Measurements from ENCODE around the gene ETV1. TPM values are rescaled to one million over a fixed set of nuclear protein-coding genes. Genes with fewer than 3 reads are reported as not detected.

The ETV1 gene
- total RNA-seq, 4 donors from 2014 or later, result 1.6 to 5.1 (median 2.0) TPM

DNA sequence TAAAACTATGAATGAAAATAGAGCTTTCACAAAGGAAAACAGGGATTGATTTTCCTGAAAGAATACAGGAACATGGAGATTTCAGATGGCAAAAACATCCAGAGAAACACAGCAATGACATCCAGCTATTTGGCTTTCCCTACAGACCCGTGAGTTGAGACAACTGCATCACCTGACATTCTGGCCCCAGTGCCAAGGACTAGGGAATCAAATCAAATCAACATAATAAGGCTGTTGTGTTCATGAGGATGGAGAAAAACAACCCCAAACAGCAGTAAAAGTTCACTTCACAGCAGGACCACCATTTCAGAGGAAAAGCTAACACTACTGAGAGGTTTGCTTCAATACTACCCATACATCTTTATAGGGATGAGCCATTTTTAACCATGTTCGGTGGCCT lies 25.5 kb downstream of the ETV1 start:
- no peaks in the 10 kb centered on the region for H3K36me3 ChIP-seq
- no peak overlapping the region for H3K27ac ChIP-seq
- DNase-seq, result no peak
- H3K9me3 ChIP-seq, result no peaks in the 10 kb centered on the region
- no peak for TF ChIP-seq POLR2A (IDR thresholded peaks at IDR 0.05)
- TF ChIP-seq, protein P1, sequence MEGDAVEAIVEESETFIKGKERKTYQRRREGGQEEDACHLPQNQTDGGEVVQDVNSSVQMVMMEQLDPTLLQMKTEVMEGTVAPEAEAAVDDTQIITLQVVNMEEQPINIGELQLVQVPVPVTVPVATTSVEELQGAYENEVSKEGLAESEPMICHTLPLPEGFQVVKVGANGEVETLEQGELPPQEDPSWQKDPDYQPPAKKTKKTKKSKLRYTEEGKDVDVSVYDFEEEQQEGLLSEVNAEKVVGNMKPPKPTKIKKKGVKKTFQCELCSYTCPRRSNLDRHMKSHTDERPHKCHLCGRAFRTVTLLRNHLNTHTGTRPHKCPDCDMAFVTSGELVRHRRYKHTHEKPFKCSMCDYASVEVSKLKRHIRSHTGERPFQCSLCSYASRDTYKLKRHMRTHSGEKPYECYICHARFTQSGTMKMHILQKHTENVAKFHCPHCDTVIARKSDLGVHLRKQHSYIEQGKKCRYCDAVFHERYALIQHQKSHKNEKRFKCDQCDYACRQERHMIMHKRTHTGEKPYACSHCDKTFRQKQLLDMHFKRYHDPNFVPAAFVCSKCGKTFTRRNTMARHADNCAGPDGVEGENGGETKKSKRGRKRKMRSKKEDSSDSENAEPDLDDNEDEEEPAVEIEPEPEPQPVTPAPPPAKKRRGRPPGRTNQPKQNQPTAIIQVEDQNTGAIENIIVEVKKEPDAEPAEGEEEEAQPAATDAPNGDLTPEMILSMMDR (IDR thresholded peaks at IDR 0.05), result no peak
- no peak overlapping the region for H3K4me3 ChIP-seq
- no peaks in the 10 kb centered on the region for H3K4me1 ChIP-seq
- no peaks in the 10 kb centered on the region for H3K27me3 ChIP-seq

DNA sequence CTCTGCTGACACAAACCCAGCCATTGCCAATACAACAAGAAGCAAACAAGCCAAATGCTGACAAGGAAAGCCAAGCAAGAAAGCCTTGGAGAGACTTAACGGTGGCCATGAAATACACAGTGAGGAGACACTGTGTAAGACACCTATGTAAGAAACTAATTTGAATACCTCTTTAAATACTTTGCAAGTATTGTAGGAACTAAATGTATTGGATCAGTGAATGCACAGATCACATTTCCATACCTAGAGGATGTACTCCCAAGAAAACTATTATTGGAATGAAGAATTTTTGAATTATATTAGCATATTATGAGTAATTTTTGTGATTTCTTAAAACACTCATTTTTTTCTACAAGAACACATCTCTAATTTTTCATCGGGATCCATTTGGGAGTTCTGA lies 34.0 kb downstream of the ETV1 start:
- Histone ChIP-seq H3K4me3 (no peak overlapping the region), H3K4me1 (no peaks in the 10 kb centered on the region), H3K36me3 (no peaks in the 10 kb centered on the region), H3K9me3 (no peaks in the 10 kb centered on the region), H3K27ac (no peak overlapping the region), H3K27me3 (no peaks in the 10 kb centered on the region)
- no peak for DNase-seq
- TF ChIP-seq, protein P1 (IDR thresholded peaks at IDR 0.05), result no peak
- no peak for TF ChIP-seq POLR2A (IDR thresholded peaks at IDR 0.05)

DNA sequence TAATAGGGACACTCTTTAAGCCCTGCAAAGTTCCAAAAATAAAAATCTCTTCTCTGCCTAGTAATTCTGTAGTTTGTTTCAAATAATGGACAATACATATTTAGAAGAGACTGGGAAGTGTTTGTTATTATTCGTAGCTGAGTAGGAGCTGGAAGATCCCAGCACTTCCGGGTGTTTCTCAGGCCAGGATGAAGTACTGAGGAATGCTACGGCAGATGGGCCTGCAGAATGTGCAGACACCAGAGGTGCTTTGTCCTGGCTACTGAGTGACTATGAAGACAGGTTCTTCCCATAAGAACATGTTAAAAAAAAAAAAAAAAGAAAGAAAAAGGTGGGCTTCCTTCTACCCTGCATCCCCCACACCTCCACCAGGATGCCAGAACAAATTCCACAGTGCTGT lies 36.1 kb downstream of the ETV1 start:
- H3K27me3 ChIP-seq, result no peaks in the 10 kb centered on the region
- DNase-seq, result no peak
- H3K9me3 ChIP-seq, result no peaks in the 10 kb centered on the region
- TF ChIP-seq POLR2A (IDR thresholded peaks at IDR 0.05), result no peak
- TF ChIP-seq, protein P1 (IDR thresholded peaks at IDR 0.05), result no peak
- H3K27ac ChIP-seq, result no peak overlapping the region
- no peaks in the 10 kb centered on the region for H3K4me1 ChIP-seq
- H3K4me3 ChIP-seq, result no peak overlapping the region
- no peaks in the 10 kb centered on the region for H3K36me3 ChIP-seq

DNA sequence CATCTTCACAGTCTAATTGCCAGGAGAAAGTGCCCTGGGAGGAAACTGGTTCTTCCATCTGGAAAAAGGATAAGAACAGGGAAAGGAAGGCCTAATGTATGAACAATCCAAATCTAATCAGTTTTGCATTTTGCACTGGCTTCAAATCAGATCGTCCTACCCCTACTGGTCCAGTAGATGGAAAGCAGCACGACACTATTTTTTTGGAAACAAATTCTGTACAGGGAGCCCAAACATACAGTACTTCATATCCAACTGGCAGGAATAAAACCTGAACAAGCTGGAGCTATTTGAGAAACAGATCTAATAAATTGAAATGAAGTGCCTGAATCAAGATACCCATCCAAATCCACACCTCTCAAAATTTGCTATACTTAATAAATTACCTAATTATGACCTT lies 36.5 kb downstream of the ETV1 start:
- H3K9me3 ChIP-seq, result no peaks in the 10 kb centered on the region
- H3K4me3 ChIP-seq, result no peak overlapping the region
- no peaks in the 10 kb centered on the region for H3K36me3 ChIP-seq
- no peaks in the 10 kb centered on the region for H3K27me3 ChIP-seq
- H3K4me1 ChIP-seq, result no peaks in the 10 kb centered on the region
- DNase-seq, result no peak
- no peak for TF ChIP-seq POLR2A (IDR thresholded peaks at IDR 0.05)
- TF ChIP-seq, protein P1 (IDR thresholded peaks at IDR 0.05), result no peak
- no peak overlapping the region for H3K27ac ChIP-seq

DNA sequence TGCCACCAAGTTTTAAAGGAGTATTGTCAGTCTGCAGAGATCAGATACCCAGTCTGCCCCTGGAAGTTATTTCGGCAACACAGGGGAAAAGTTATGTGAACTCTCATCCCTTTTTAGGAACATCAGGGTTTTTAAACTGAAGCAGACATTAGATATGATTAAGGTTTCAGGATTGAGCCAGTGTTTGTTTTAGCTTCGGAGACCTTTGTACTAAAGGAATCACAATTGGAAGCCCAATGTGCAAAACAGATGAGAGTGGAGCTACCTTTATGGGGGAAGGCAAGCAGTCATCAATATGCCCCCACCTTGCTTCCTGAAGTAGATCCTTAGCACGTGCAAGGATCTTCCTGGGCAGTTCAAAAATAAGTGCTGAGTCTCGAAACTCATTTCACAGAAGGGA lies 39.5 kb downstream of the ETV1 start:
- no peaks in the 10 kb centered on the region for H3K4me1 ChIP-seq
- no peaks in the 10 kb centered on the region for H3K9me3 ChIP-seq
- no peak for TF ChIP-seq POLR2A (IDR thresholded peaks at IDR 0.05)
- TF ChIP-seq, protein P1 (IDR thresholded peaks at IDR 0.05), result no peak
- no peak overlapping the region for H3K4me3 ChIP-seq
- no peaks in the 10 kb centered on the region for H3K36me3 ChIP-seq
- no peaks in the 10 kb centered on the region for H3K27me3 ChIP-seq
- no peak overlapping the region for H3K27ac ChIP-seq
- no peak for DNase-seq

DNA sequence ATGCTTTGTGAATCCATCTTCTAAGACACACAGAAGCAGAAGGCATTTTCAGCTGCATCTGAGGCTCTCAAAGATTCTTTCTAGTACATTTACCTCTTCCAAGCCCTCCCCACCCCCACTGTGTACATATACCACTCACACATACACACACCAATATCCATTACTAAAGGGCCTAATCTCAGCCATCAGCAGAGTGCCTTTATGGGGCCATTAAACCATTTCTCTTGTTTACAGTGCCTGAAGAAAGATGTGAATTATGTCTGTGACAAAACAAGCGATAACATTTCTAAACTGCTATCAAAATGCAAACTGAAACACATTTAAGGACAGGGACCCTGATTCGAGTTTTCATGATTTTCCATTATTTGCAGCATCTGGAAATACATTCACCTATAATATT lies 40.0 kb downstream of the ETV1 start:
- TF ChIP-seq, protein P1 (IDR thresholded peaks at IDR 0.05), result no peak
- TF ChIP-seq POLR2A (IDR thresholded peaks at IDR 0.05), result no peak
- no peak for DNase-seq
- no peak overlapping the region for H3K27ac ChIP-seq

More for the DNA sequence above, 40.0 kb downstream of the ETV1 start:
- no peaks in the 10 kb centered on the region for H3K9me3 ChIP-seq
- H3K36me3 ChIP-seq, result no peaks in the 10 kb centered on the region
- H3K4me3 ChIP-seq, result no peak overlapping the region
- no peaks in the 10 kb centered on the region for H3K4me1 ChIP-seq
- no peaks in the 10 kb centered on the region for H3K27me3 ChIP-seq
